NCI-H2107 treated with DMSO at 0.1 percent for 48 hours (cell line): ENCODE measurements around the gene ANKRD11.
"Not testable (repeated sequence)": the region's sequence is repeated elsewhere in the genome, so short reads cannot be mapped to it uniquely, and the experiment has no call there.

ENCODE experiments used
- DNase-seq: peaks from one replicate; lab custom pipeline; 2025; ENCODE audit not compliant: unreplicated experiment; lab: John Stamatoyannopoulos, UW

ANKRD11 gene

DNA sequence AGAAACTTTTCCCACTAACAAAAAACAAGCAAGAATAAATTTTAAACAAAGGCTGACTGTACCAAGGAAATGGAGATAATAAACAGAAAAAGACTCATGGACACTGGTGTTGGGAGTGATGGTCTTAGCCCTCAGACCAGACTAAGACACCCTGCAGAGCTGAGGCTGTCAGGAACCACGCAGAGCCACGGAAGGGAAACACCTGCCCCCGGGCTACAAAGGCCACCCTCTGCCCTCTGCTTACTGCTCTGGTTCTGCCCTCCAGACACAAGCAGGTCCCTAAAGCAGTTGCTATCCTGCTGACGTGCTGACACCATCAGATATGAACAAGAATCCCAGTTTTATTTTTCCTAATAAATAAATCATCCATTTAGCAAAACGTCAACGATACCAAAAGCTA, 80.0 kb downstream of the ANKRD11 start:
- no peak for DNase-seq

- no peak for DNase-seq
These were observed 81.1 kb downstream of the ANKRD11 start for GRCh38 chr16:89409161-89409711.

GRCh38 chr16:89408315-89408714, 82.0 kb downstream of the ANKRD11 start:
- no peak for DNase-seq

- no peak for DNase-seq
These were observed 82.4 kb downstream of the ANKRD11 start for GRCh38 chr16:89407925-89408300.

DNA sequence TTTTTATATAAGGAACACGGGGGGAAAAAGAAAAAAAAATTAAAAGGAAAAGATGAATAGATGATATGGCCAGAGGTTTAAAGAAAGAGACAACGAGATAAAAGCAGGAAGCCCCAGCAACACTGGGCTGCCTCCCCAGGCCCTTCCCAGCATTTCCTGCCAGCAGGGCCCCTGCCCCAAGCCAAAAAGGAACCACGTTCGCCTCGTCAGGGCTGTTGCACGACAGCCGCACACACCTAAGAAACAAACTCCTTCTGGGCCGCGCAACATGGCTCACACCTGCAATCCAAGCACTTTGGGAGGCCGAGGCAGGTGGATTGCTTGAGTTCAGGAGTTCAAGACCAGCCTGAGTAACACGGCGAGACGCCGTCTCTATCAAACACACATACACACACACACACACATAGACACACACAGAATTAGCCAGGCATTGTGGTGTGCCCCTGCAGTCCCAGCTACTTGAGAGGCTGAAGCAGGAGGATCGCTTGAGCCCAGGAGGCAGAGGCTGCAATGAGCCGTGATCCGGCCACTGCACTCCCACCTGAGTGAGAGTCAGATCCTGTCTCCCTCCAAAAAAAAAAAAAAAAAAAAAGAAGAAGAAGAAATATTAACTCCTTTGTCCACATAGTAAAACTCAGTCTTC, 83.0 kb downstream of the ANKRD11 start:
- DNase-seq = no peak

GRCh38 chr16:89406277-89406888, 84.0 kb downstream of the ANKRD11 start:
- DNase-seq = no peak

DNA sequence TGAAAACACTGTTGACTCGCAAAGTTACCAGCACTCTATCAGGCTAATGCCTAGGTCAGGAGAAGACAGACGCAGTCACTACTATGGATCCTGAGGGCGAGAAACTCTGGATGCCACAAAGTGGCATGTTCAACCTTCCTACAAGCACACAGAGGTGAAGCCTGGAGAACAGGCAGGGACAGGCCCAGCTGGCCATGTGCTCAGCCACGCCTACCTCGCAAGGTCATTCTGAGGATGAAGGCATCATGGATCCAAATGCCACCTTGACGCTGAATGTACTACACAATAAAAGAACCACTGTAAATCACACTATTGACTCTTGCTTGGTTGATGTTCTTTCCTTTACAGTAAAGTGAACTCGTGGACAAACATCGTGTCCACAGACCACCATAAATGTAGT, 85.8 kb downstream of the ANKRD11 start:
- no peak for DNase-seq

- no peak for DNase-seq
These were observed 87.4 kb downstream of the ANKRD11 start for GRCh38 chr16:89402962-89403361.

GRCh38 chr16:89401641-89402445, 88.5 kb downstream of the ANKRD11 start:
- DNase-seq = no peak

DNA sequence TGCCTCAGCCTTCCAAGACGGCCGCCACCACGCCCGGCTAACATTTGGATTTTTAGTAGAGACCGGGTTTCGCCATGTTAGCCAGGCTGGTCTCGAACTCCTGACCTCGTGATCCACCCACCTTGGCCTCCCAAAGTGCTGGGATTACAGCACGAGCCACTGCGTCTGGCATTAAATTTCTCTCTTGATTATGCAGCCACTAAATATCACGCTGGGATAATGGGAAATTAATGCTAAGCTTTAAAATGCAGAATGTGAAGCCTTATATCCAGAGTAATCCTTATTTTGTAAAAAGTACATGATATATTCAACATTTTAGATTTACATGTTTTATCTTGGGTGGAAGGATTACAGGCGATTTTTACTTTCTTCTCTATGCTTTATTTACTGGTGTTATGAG, 89.2 kb downstream of the ANKRD11 start:
- DNase-seq = no peak

DNA sequence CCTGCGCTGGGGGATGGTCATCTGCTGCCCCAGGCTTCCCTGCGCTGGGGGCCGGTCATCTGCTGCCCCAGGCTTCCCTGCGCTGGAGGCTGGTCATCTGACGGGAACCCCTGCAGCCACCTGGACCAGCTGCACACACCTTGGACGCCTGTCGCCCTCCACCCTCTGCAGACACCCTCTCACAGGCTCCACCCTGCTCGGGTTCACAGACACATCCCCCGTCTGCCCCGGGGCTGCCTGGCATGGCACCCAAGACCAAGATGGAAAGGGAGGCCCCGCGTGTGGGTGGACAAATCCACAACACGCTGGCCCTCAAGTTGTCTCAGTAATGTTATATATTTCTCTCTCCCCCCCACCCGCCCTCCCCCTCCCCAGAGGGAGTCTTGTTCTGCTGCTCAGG, 89.6 kb downstream of the ANKRD11 start:
- no peak for DNase-seq

DNA sequence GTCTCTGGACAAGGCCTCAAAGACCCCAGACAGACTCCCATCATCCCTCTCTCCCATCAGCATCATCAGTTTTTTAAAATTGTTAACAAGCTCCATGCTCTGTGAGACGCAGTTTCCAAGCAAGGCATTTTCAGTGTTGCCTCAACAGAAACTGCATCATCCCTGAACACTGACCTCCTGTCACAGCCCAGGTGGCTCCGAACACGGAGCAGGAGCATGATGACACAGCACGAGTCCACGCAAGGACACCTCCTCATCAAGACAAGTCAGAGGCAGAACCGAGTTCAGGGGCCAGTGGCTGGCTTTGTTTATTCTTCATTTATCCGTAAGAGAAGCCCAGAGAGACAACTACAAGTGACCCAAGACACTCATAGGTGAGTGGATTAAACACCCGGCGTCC, 91.4 kb downstream of the ANKRD11 start:
- DNase-seq = no peak

- no peak for DNase-seq
These were observed 93.0 kb downstream of the ANKRD11 start for GRCh38 chr16:89397331-89397861.

DNA sequence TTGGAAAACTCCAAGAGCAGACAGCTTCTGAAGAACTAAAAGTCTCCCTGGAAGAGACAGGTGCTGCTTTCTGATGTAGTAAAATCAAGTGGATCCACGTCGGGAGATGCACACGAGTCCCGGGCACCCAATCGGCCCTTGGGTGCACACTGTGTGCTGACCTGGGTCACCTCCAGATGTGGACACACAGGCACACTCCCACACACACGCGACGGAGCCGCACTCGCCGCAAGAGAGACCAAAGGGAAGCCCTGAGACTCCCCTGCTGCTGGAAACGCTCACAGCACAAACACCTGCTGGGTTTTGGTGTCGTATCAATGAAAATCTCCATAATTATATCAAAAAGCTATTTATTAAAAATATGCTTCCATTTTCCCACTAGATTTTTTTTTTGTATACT, 94.2 kb downstream of the ANKRD11 start:
- no peak for DNase-seq

- peak; percentile 7 for DNase-seq
These were observed 94.9 kb downstream of the ANKRD11 start for GRCh38 chr16:89395150-89396142.

GRCh38 chr16:89393738-89394406, 96.5 kb downstream of the ANKRD11 start:
- DNase-seq = no peak

DNA sequence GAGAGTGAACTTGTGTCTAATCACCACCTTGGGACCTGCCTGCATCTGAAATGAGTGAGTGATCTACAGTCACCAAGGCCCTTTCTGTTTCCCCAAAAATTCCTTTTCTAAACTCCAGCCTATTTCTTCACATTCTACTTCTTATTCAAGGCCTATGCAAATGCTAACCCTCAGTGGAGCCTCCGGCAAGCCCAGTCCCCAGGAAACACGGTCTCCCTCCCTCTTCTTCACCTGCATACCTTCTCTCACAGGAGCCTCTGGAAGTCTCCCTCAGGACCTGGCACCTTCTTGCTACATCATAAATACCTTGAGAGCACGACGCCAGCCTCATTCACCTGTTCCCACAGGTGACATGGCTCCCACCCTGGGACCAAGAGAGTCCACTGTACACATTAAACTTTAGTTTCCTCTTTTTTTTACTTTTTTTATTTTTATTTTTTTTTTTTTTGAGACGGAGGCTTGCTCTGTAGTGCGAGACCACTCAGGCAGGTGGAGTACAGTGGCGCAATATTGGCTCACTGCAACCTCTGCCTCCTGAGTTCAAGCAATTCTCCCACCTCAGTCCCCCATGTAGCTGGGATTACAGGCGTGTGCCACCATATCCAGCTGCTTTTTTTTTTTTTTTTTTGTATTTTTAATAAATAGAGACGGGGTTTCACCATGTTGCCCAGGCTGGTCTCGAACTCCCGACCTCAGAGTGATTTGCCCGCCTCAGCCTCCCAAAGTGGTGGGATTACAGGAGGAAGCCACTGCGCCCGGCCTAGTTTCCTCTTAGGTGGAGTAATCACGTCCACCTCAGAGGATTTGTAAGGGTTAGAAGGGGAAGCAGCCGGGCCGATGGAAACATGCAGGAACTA, 97.3 kb downstream of the ANKRD11 start:
- no peak for DNase-seq

DNA sequence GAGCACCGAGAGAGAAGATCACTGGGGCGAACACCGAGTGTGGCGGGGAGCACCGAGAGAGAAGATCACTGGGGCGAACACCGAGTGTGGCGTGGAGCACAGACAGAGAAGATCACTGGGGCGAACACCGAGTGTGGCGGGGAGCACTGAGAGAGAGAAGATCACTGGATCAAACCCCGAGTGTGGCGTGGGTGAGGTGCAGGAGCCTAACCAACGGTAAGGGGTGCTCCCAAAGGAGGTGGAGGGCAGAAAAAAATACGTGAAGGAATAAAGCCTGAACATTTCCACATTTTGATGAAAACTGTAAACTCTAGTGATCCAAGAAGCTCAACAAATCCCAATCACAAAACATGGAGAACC, 100.2 kb downstream of the ANKRD11 start:
- DNase-seq = not testable (repeated sequence)
